Tongue (tissue), 2 donors: ENCODE results near the gene ZNF534. TPM values are rescaled to one million over a fixed set of nuclear protein-coding genes. Genes with fewer than 3 reads are reported as not detected.
A peak's percentile ranks its signal among the peaks of the same experiment; 100 is the strongest.
"Not testable (repeated sequence)": the region's sequence is repeated elsewhere in the genome, so short reads cannot be mapped to it uniquely, and the experiment has no call there.

Experiments used
- DNase-seq: peaks from one replicate; pipeline ENCODE4 v3.0.0-alpha.2; 2015
- total RNA-seq: library from RNA; depleted of rRNA; stranded (reverse); fragments of >200 nt; gene quantifications from one replicate; pipeline ENCODE4 v1.2.3, GENCODE V29; 2014

The ZNF534 gene
- total RNA-seq = not detected

DNA sequence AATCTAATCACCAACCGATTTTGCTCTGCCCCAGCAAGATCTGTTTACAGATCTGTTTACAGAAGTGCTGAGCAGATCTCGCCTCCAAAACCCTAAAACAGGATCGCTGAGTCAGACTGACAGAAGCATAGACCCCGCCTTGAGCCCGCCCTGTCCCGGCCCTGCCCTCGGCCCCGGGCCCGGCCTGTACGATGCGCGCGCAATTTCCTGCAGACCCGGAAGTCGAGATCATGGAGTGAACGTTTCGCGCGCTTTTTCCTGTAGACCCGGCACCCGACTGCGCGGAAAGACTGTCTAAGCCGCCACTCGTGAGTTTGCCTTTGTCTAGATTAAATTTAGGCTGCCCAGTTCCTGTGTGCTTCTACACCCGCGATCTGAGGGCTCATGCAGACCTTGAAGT, at the start of gene ZNF534:
Gene ZNF534 (plus strand): TSS at position 212 of the 400 bp plus-strand sequence. CDS start 2,327 bp downstream, outside the sequence.
- DNase-seq = no peak

DNA sequence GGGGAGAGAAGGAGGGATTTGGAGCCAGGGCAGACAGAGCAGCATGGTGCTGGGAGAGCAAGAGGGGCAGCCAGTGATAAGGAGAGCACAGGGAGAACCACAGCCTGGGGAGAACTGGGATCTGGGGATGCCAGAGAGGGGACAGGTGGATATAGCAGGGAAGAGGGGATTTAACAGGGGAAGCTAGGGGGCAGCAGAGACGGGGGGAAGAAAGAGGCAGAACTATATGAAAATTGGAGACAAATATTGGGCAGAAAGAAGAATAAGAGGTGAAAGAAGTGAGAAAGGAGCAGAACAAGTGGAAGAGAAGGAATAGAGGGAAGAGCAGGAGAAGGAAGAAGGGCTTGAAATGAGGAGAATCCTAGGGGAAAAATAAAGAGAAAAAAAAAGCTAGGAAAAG, 37.8 kb upstream of the ZNF534 start:
- no peak for DNase-seq

DNA sequence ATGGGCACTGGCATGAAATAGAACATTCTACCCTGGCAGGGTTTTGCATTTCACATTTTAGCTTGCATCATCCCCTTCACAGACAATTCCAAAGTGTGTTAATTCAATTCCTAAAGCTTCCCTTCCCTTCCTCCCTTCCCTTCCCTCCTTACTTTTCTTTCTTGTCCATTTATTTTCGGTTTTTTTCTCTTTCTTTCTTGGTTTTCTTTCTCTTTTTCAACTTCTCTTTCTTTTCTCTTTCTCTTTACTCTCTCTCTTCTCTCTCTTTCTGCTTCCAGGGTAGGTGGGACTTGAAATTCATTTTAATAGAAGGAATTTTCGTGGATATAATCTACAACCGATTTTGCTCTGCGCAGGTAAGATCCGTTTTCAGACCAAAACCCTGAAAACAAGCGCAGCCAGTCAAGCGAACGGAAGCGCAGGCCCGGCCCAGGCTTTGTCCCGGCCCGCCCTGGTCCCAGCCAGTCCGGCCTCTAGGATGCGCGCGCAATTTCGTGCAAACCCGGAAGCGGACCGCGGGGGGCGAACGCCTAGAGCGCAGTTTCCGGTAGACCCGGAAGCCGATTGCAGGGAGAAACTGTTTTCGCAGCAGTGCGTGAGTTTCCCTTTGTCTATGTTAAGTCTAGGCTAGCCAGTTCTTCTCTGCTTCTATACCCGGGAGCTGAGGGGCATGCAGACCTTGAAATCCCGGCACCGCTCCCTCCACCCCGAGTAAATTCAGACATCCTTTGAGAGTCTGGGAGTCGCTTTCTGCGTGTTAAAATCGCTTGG, 31.5 kb upstream of the ZNF534 start, which contains the start of gene ZNF528:
Gene ZNF528 (plus strand): TSS at position 540 of the 771 bp plus-strand sequence. CDS start 4,165 bp downstream, outside the sequence.
- peak; percentile 99 for DNase-seq

DNA sequence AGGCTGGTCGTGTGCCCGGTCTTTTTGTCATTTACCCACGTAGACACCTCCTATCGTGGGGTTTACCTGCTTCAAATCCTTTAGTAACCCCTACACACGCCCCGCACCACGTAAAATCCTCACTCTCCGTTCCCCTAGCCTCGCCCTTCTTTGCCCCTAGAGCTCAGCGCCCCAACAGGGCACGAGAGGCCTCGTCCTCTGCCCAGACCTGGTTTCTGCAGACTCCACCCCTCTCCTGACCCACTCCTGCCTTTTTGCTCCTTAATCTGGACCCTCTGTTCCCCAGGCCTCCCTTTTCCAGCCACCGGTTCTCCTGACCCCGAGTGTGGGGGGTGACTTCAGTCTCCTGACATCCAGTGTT, 30.9 kb upstream of the ZNF534 start:
- no peak for DNase-seq

DNA sequence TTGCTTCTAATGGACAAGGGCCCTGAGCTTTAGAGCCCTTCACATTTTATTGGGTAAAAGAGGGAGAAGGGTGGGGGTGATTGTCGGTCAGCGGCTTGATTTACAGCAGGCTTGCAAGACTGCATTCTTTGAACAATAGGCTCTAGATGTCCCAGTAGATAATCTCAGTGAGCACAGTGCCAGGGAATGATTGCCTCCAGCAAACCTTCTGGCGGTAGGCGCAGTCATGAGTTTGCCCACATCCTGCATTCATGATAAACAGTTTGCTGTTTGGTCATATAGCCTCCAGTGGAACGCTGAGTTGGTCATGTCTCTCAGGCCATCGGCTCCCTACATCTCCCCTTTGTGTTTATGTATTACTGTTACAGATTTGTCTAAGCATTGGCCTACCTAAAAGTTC, 18.7 kb upstream of the ZNF534 start:
- DNase-seq = no peak

DNA sequence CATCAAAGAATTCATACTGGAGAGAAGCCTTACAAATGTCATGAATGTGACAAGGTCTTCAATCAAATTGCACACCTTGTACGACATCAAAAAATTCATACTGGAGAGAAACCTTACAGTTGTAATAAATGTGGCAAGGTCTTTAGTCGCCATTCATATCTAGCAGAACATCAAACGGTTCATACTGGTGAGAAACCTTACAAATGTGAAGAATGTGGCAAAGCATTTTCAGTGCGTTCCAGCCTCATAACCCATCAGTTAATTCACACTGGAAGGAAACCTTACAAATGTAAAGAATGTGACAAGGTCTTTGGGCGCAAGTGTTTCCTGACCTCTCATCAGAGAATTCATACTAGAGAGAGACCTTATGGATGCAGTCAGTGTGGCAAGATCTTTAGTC, 13.2 kb upstream of the ZNF534 start:
- no peak for DNase-seq

DNA sequence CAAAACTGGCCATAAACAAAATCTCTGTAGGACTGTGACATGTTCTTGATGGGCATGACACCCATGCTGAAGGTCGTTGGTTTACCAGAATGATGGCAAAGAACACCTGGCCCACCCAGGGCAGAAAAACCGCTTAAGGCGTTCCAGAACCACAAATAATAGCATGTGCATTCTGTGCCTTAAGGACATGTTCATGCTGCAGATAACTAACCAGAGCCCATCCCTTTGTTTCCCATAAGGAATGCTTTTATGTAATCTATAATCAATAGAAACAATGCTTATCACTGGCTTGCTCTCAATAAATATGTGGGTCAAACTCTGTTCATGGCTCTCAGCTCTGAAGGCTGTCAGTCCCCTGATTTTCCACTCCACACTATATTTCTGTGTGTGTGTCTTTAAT, 13.2 kb downstream of the ZNF534 start:
- DNase-seq = no peak

DNA sequence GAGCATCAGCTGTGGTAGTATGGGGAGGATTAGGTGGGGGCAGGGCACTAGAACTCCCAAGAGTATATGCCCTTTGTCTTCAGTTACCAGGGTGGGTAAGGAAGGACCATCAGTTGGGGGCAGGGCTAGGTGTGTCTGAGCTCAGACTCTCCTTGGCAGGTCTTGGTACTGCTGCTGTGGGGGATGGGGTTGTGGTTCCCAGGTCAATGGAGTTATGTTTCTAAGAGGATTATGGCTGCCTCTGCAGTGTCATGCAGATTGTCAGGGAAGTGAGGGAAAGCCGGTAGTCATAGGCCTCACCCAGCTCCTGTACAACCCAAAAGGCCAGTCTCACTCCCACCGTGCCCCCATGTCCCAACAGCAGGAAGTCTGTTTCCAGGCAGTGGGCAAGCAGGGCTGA, 15.6 kb downstream of the ZNF534 start:
- DNase-seq = no peak

DNA sequence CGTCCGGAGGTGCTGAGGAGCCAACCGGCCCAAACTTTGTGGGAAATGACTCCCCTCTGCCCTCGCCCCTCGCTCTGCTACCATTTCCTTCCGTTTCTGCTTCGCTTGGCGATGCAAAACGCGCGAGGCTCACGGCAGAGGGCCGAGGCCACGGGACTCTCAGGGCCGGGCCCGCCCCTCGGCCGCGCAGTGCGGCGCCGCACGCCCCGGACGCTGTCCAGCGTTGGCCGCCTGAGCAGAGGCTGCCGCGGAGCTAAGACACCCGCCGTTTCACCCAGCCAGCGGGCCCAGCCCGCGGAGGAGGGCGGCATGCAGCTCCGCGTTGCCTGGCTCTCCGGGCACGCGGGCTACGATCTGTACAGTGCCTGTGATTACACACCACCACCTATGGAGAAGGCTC, 22.3 kb downstream of the ZNF534 start:
- DNase-seq = no peak

DNA sequence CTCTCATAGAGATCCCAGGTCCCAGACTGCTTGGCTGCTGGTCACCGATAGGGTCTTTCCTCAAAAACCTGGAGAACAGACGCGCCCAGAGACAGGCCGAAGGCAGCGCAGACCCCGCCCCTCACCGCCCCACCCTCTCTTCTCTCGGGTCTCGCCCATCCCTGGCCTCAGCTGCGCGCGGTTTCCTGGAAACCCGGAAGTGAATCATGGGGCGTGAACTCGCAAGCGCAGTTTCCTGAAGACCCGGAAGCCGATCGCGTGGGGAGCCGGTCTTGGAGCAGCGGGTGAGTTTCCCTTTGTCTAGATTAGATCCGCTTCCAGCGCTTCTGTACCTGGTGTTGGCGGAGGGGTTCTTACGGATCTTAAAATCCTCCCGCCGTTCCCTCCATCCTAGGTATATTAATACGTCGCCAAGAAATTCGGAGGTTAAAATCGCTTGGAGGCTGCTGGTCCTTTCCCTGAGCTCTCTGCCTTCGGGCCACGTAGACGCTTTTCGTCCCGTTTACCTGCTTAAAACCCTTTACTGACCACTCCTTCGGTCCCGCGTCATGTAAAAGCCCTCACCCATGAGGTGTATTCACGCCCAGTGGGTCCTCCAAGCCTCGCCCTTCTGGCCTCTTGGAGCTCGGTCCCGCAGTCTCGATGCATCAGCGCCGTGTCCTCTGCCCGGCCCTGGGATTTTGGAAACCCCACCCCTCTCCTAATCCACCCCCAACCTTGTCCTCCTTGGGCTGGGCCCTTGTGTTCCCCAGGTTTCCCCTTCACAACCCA, 24.6 kb downstream of the ZNF534 start, which contains the start of gene ZNF578:
Gene ZNF578 (plus strand): TSS at position 230 of the 771 bp plus-strand sequence. CDS start 48,293 bp downstream, outside the sequence.
- DNase-seq = peak; percentile 96

DNA sequence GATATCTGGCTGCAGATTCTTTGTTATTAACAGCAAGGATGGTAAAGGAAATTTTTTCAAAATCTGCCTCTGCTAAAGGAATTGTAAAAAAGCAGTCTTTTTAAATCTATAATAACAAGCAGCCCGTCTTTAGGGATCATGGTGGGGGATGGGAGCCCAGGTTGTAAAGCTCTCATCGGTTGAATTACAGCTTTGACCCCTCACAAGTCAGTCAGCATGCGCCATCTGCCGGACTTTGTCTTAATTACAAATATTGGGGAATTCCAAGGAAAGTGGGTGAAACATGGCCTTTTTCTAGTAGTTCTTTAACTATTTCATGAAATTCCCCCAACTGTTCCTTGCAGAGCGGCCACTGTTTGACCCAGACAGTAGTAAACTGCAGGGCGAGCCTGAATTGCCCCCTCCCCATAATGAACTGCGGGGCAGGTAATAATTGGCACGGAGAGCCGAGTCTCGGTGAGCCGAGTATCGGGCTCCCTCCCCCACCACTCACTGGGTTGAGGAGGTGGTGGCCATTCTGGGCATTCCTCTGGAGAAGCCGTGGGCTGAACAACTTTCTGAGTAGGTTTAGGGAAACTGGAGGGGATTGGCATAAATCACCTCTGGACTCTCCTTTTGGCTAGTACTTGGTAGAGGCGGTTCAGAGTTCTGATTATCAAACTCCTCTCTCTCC, 36.0 kb downstream of the ZNF534 start:
- DNase-seq = no peak

DNA sequence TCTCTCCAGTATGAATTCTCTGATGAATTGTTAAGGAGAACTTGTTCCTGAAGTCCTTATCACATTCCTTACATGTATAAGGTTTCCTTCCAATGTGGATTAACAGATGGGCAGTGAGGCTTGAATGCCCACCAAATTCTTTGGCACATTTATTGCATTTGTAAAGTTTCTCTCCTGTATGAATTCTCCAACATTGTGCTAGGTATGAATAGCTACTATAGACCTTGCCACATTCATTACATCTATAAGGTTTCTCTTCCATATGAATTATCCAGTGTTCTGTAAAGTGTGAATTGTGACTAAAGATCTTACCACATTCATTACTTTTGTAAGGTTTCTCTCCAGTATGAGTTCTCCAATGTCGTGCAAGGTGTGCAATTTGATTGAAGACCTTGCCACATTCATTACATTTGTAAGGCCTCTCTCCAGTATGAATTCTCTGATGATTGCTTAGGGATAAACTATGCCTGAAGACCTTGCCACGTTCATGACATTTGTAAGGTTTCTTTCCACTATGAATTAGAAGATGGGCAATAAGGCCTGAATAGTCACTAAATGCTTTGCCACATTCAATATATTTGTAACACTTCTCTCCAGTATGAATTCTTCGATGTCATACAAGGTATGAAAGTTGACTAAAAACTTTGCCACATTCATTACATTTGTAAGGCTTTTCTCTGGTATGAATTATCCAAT, 44.9 kb downstream of the ZNF534 start:
- DNase-seq = no peak

DNA sequence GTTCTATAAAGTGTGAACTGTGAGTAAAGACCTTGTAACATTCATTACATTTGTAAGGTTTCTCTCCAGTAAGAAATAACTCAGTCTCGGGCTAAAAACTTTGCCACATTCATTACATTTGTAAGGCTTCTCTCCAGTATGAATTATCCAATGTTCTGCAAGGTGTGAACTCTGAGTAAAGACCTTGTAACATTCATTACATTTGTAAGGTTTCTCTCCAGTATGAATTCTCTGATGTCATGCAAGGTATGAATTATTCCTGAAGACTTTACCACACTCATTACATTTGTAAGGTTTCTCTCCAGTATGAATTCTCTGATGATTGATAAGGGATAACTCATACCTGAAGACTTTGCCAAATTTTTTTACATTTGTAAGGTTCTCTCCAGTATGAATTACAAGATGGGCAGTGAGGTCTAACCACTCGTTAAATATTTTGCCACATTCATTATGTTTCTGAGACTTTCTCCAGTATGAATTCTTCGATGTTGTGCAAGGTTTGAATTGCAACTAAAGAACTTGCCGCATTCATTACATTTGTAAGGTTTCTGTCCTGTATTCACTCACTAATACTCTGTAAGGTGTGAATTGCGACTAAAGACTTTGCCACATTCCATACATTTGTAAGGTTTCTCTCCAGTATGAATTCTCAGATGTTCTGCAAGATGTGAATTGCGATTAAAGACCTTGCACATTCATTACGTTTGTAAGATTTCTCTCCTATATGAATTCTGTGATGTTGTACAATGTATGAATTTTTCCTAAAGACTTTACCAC, 45.6 kb downstream of the ZNF534 start:
- DNase-seq = no peak

DNA sequence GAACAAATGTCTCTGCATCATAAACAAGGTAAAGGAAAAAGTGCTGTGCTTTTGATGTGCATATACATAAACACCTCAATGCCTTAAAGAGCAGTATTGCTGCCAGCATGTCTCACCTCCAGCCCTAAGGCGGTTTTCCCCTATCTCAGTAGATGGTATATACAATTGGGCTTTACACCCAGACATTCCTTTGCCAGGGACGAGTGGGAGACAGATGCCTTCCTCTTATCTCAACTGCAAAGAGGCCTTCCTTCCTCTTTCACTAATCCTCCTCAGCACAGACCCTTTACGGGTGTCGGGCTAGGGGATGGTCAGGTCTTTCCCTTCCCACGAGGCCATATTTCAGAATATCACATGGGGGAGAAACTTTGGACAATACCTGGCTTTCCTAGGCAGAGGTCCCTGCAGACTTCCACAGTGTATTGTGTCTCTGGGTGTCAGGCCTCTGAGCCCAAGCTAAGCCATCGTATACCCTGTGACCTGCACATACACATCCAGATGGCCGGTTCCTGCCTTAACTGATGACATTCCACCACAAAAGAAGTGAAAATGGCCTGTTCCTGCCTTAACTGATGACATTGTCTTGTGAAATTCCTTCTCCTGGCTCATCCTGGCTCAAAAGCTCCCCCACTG, 55.3 kb downstream of the ZNF534 start:
- not testable (repeated sequence) for DNase-seq

DNA sequence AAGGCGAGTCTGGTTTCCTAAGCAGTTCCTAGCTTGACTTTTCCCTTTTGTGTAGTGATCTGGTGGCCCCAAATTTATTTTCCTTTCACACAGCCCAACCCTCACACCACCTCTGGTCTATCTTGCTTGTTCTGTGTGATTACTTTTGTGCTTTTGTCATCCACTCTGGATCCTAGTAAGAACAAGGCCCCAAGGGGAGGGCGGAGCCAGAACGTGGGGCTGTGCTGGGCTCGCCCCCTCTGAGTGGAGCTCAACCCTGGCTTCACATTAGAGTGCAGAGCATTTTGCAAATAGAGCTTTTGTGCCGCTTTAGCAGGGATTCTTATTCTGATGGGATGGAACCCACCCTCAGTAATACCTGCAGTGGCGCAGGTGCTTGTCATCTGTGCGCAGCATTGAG, 56.1 kb downstream of the ZNF534 start:
- not testable (repeated sequence) for DNase-seq

DNA sequence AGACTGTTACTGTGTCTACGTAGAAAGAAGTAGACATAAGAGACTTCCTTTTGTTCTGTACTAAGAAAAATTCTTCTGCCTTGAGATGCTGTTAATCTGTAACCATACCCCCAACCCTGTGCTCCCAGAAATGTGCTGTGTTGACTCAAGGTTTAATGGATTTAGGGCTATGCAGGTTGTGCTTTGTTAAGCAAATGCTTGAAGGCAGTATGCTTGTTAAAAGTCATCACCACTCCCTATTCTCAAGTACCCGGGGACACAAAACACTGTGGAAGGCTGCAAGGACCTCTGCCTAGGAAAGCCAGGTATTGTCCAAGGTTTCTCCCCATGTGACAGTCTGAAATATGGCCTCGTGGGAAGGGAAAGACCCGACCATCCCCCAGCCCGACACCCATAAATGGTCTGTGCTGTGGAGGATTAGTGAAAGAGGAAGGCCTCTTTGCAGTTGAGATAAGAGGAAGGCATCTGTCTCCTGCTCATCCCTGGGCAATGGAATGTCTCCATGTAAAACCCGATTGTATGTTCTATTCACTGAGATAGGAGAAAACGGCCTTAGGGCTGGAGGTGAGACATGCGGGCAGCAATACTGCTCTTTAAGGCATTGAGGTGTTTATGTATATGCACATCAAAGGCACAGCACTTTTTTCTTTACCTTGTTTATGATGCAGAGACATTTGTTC, 56.8 kb downstream of the ZNF534 start:
- peak; percentile 18 for DNase-seq

DNA sequence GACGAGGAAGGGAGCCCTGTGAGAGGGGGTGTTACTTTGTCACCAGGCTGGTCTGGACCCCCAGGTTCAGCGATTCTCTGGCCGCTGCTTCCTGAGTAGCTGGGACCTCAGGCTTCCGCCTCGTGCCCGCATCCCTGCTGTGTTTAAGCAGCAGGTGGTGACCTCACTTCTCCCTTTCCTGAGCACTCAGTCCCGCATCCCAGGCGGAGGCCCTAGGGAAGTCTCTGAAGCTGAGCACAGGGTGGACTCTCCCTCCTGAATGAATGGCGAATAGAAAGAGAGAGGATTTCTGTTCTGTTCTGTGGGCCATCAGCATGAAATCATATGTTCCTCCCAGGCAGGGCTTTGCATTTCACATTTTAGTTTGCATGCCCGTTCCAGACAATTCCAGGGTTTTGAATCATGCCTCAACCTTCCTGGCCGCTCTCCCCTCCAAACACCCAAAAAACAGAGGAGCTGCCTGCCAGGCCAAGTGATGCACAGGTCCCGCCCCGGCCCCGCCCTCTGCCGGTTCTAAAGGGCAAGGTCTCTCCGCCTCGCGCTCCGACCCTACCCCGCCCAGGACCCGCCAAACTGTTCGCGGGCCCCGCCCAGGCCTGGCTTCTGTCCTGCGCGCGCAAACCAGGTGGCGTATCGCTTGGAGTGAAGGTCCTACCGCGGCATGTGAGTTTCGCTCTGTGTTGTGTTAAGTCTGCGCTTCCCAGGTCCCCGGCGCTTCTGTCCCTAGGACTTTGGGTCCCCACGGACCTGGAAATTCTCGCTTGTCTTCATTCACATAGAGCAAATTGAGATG, 63.4 kb downstream of the ZNF534 start:
- DNase-seq = peak; percentile 67

DNA sequence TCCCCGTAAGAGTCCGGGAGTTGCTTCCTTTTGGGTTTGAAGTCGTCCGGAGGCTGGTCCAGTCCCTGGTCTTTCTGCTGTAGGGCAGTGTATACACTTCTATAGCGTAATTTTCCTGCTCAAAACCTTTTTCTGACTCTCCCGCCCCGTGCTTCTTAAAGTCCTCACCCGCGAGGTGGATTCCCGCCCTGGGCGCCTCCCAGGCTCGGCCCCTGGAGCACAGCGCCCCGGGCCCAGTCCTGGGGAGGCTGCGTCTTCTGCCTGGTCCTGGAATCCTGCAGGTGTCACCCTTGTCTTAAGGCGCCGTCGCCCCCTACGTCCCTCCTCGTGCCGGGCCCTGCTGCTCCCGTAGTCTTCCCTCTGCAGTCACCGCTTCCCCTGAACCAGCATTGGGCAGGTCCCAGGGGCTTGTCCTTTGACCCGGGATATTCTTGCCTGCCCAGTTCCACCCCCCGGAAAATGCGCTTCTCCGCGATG, 64.1 kb downstream of the ZNF534 start:
- DNase-seq = peak; percentile 52

DNA sequence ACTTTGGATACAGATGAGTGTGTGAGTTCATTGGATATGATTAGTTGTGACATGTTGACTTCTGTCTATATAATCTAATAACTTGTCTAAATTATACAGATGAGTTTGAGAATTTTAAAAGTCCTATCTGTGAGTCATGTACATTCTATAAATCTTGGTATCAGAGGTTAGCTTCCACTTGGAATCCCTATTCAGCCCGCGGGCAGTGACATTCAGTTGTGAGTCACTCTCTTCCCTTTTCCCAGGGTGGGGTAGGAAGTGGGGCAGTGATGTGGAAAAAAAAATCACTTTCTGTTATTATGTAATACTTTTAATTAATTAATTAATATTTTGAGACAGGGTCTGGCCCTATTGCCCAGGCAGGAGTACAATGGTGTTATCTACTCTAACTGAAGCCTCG, 65.6 kb downstream of the ZNF534 start:
- no peak for DNase-seq
